ENCODE measurements around the gene IL1RAPL2.

GRCh38 chrX:105468741-105469140, 902.7 kb downstream of the IL1RAPL2 start:
- TF ChIP-seq, protein P1, sequence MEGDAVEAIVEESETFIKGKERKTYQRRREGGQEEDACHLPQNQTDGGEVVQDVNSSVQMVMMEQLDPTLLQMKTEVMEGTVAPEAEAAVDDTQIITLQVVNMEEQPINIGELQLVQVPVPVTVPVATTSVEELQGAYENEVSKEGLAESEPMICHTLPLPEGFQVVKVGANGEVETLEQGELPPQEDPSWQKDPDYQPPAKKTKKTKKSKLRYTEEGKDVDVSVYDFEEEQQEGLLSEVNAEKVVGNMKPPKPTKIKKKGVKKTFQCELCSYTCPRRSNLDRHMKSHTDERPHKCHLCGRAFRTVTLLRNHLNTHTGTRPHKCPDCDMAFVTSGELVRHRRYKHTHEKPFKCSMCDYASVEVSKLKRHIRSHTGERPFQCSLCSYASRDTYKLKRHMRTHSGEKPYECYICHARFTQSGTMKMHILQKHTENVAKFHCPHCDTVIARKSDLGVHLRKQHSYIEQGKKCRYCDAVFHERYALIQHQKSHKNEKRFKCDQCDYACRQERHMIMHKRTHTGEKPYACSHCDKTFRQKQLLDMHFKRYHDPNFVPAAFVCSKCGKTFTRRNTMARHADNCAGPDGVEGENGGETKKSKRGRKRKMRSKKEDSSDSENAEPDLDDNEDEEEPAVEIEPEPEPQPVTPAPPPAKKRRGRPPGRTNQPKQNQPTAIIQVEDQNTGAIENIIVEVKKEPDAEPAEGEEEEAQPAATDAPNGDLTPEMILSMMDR (IDR thresholded peaks at IDR 0.05 in 4 of 5, conservative IDR thresholded peaks at IDR 0.05 in 1 of 5): no peak
- TF ChIP-seq POLR2A (IDR thresholded peaks at IDR 0.05): no peak
